ENCODE measurements around the gene ERN1.

Gene ERN1

GRCh38 chr17:64032081-64032480 is 97.9 kb downstream of the ERN1 start:
- H3K4me3 ChIP-seq (ENCODE audit: control insufficient read depth, low read depth, low read length), result no peak overlapping the region
- no peak for TF ChIP-seq CTCF (conservative IDR thresholded peaks at IDR 0.05; ENCODE audit: control insufficient read depth, insufficient read depth, low read depth, low read length)
- DNase-seq (ENCODE audit: low read depth), result peak; percentile 34

GRCh38 chr17:64028874-64029464 is 101.0 kb downstream of the ERN1 start:
- TF ChIP-seq CTCF (conservative IDR thresholded peaks at IDR 0.05; ENCODE audit: control insufficient read depth, insufficient read depth, low read depth, low read length), result peak; percentile 79

GRCh38 chr17:64025732-64026294 is 104.1 kb downstream of the ERN1 start:
- peak; percentile 94 for TF ChIP-seq CTCF (conservative IDR thresholded peaks at IDR 0.05; ENCODE audit: control insufficient read depth, insufficient read depth, low read depth, low read length)
- DNase-seq (ENCODE audit: low read depth), result peak; percentile 70
- H3K4me3 ChIP-seq (ENCODE audit: control insufficient read depth, low read depth, low read length), result no peak overlapping the region

More at GRCh38 chr17:64028874-64029464, 101.0 kb downstream of the ERN1 start:
- no peak overlapping the region for H3K4me3 ChIP-seq (ENCODE audit: control insufficient read depth, low read depth, low read length)
- peak; percentile 75 for DNase-seq (ENCODE audit: low read depth)

- no peak overlapping the region for H3K4me3 ChIP-seq (ENCODE audit: control insufficient read depth, low read depth, low read length)
- peak; percentile 19 for DNase-seq (ENCODE audit: low read depth)
- no peak for TF ChIP-seq CTCF (conservative IDR thresholded peaks at IDR 0.05; ENCODE audit: control insufficient read depth, insufficient read depth, low read depth, low read length)
Observed at GRCh38 chr17:64024781-64025731, 104.9 kb downstream of the ERN1 start.

- no peak for DNase-seq (ENCODE audit: low read depth)
- no peak for TF ChIP-seq CTCF (conservative IDR thresholded peaks at IDR 0.05; ENCODE audit: control insufficient read depth, insufficient read depth, low read depth, low read length)
Observed at GRCh38 chr17:64024215-64024654, 105.7 kb downstream of the ERN1 start.

DNA sequence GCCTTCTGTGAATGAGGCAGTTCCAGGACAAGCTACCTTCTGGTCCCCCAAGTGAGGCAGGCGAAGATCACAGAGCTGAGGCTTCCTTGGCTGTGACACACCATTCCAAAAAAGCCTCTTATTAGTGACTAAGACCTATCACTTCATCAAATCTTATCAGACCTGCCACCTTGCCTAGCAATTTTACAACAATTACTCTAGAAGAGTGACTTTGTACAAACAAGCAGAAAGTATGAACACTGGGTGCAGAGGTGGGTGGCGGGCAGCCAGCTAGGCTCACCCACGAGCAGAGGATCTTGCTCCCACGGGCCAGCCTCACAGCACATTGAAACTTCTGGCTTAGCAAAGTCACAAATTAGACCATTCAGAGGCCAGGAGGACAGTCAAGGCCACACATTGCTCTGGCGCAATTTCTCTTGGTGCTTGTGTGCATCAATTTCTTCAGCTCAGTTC is 107.3 kb downstream of the ERN1 start:
- DNase-seq (ENCODE audit: low read depth), result no peak
- H3K4me3 ChIP-seq (ENCODE audit: control insufficient read depth, low read depth, low read length), result no peak overlapping the region
- TF ChIP-seq CTCF (conservative IDR thresholded peaks at IDR 0.05; ENCODE audit: control insufficient read depth, insufficient read depth, low read depth, low read length), result no peak

More at GRCh38 chr17:64024215-64024654, 105.7 kb downstream of the ERN1 start:
- no peak overlapping the region for H3K4me3 ChIP-seq (ENCODE audit: control insufficient read depth, low read depth, low read length)
